K562 (cell line): ENCODE data around the gene TAMALIN. TPM values are rescaled to one million over a fixed set of nuclear protein-coding genes. Genes with fewer than 3 reads are reported as not detected.

Source experiments
- CBX5 ChIP-seq: IDR thresholded peaks from 2 replicates; pipeline ENCODE4 v1.6.1; 2014; ENCODE audit warnings: low read depth, borderline replicate concordance
- CREM ChIP-seq: IDR thresholded peaks from 2 replicates; pipeline ENCODE4 v1.6.1; 2014; ENCODE audit warnings: antibody characterized with exemption, low read depth
- DNMT1 ChIP-seq: fragments of 450-650 bp; IDR thresholded peaks from 2 replicates; pipeline ENCODE4 v1.6.1; 2016; ENCODE audit warnings: antibody characterized with exemption, mild to moderate bottlenecking
- E2F8 ChIP-seq: fragments of 450-650 bp; IDR thresholded peaks from 2 replicates; pipeline ENCODE4 v1.7.1; 2018; ENCODE audit warnings: mild to moderate bottlenecking, low read depth; ENCODE audit not compliant: partially characterized antibody
- EGR1 ChIP-seq: fragments of 450-650 bp; conservative IDR thresholded peaks from 2 replicates; pipeline ENCODE4 v1.6.1; 2017; ENCODE audit warnings: mild to moderate bottlenecking
- HOMEZ ChIP-seq: fragments of 250-450 bp; sonication (Bioruptor Pico); IDR thresholded peaks from 2 replicates; pipeline ENCODE4 v1.4.0; 2020; ENCODE audit warnings: mild to moderate bottlenecking, moderate library complexity
- JUNB ChIP-seq: fragments of 450-650 bp; formaldehyde crosslinking; conservative IDR thresholded peaks from 2 replicates; pipeline ENCODE4 v1.4.0; 2020; ENCODE audit warnings: mild to moderate bottlenecking
- KDM4B ChIP-seq, 2 experiments: fragments of 450-650 bp in 1 of 2; sonication (generic) in 1 of 2; IDR thresholded peaks; 2 replicates each; pipeline ENCODE4 v1.6.1; 2016 to 2017; ENCODE audit warnings: borderline replicate concordance in 2 of 2, antibody characterized with exemption in 1 of 2, low read depth in 1 of 2, mild to moderate bottlenecking in 1 of 2
- RAD51 ChIP-seq: fragments of 450-650 bp; IDR thresholded peaks from 2 replicates; pipeline ENCODE4 v1.7.1; 2016; ENCODE audit warnings: low read depth, mild to moderate bottlenecking, borderline replicate concordance
- RBM34 ChIP-seq: fragments of 200-400 bp; formaldehyde crosslinking; IDR thresholded peaks from 2 replicates; pipeline ENCODE4 v1.6.1; 2018; ENCODE audit warnings: low read length, borderline replicate concordance; ENCODE audit not compliant: insufficient read depth
- SETDB1 ChIP-seq: IDR thresholded peaks from one replicate; pipeline ENCODE4 v1.6.1; 2012; ENCODE audit warnings: low read length, control low read depth, inconsistent platforms
- SMAD1 ChIP-seq: fragments of 150-350 bp; IDR thresholded peaks from 2 replicates; pipeline ENCODE4 v1.6.1; 2014; ENCODE audit warnings: low read length, low read depth; ENCODE audit not compliant: partially characterized antibody
- ZNF121 ChIP-seq: sonication (generic); formaldehyde crosslinking; conservative IDR thresholded peaks from 2 replicates; pipeline ENCODE4 v1.8.0; 2022; ENCODE audit warnings: missing genetic modification reagents
- ZNF764 ChIP-seq: fragments of 250-450 bp; sonication (Bioruptor Pico); IDR thresholded peaks from 2 replicates; pipeline ENCODE4 v1.4.0; 2020; ENCODE audit warnings: low read depth, mild to moderate bottlenecking, moderate library complexity
- polyA plus RNA-seq, 8 experiments: library from polyadenylated mRNA; depleted of rRNA in 4 of 8; stranded (reverse) in 5 of 8; unstranded in 3 of 8; fragments of >200 nt; fragmentation: Nextera tagmentation in 2 of 8; fragmentation: Illumina TruSeq in 1 of 8; extraction: Ambion mirVana in 2 of 8; extraction: Trizol in 1 of 8; gene quantifications; 2 replicates each; pipeline versions ENCODE4 v1.2.1 to v1.2.3, GENCODE V29; 2011 to 2014; ENCODE audit warnings: inconsistent platforms in 1 of 8, missing spikeins in 1 of 8
- total RNA-seq, 7 experiments: library from RNA; depleted of rRNA in 6 of 7; stranded (reverse); fragments of >200 nt in 6 of 7; fragmentation: Illumina TruSeq in 2 of 7; extraction: Trizol in 2 of 7; gene quantifications; 2 replicates each; pipeline versions ENCODE4 v1.2.1 to v1.2.3, GENCODE V29; 2011 to 2021; ENCODE audit warnings: low replicate concordance in 1 of 7
- TF ChIP-seq, protein P1 (sequence below), 2 experiments: fragments of 450-650 bp in 1 of 2; sonication (generic) in 1 of 2; formaldehyde crosslinking in 1 of 2; IDR thresholded peaks; 2 replicates each; pipeline versions ENCODE4 v1.7.1 to v1.9.0; 2016 to 2022; ENCODE audit warnings: inconsistent platforms in 1 of 2, mild to moderate bottlenecking in 1 of 2, missing genetic modification reagents in 1 of 2

Gene TAMALIN
- total and polyA plus RNA-seq, 9 of the 15 experiments (the other 6 are each of a cell fraction or from before 2014, with no cell fraction given): 0.74 to 2.2 (median 1.5) TPM; not detected in 2

DNA sequence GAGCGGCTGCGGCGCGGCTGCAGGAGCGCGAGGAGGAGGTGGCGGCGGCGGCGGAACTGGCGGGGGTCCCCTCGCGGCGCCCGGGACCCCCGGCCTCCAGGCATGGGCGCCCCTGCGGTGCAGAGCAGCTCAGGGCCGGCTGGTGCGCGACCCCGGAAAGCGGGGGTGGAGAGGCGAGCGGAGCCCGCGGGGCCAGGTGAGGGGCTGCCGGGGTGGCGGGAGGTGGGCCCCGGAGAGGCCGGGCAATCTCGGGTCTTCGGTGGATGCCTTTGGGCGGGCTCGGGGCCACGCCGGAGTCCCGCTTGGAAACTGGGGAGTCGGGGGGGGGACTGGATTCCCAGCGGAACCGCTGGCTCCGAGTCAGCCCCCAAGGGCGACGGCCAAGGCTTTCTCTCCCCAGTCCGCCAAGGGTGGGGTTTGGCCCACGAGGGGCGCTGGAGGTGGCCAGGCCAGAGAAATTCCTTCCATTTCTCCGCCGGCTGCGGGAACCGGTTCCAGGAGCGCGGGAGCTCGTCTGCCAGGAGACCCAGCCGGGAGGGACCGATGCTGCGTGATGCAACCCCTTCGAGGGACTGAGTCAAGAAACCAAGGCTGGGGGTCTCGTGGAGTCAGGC is 30.6 kb downstream of the TAMALIN start (continued):
- no peak for TF ChIP-seq HOMEZ (CRISPR knock-in tag)
- TF ChIP-seq JUNB (CRISPR knock-in tag): no peak
- peak; percentile 8; the same call in 1 of the 2 replicates for TF ChIP-seq EGR1
- no peak for TF ChIP-seq CREM
- no peak for TF ChIP-seq SETDB1
- no peak for TF ChIP-seq DNMT1
- TF ChIP-seq CBX5: no peak
- no peak for TF ChIP-seq ZNF764 (CRISPR knock-in tag)
- no peak for TF ChIP-seq KDM4B (IDR thresholded peaks at IDR 0.05; ENCODE audit: borderline replicate concordance in 2 of 2, low read depth in 1 of 2)
- no peak for TF ChIP-seq RBM34
- TF ChIP-seq E2F8: no peak
- no peak for TF ChIP-seq SMAD1
- no peak for TF ChIP-seq ZNF121 (CRISPR knock-in tag)
- TF ChIP-seq RAD51: no peak
- TF ChIP-seq, protein P1, sequence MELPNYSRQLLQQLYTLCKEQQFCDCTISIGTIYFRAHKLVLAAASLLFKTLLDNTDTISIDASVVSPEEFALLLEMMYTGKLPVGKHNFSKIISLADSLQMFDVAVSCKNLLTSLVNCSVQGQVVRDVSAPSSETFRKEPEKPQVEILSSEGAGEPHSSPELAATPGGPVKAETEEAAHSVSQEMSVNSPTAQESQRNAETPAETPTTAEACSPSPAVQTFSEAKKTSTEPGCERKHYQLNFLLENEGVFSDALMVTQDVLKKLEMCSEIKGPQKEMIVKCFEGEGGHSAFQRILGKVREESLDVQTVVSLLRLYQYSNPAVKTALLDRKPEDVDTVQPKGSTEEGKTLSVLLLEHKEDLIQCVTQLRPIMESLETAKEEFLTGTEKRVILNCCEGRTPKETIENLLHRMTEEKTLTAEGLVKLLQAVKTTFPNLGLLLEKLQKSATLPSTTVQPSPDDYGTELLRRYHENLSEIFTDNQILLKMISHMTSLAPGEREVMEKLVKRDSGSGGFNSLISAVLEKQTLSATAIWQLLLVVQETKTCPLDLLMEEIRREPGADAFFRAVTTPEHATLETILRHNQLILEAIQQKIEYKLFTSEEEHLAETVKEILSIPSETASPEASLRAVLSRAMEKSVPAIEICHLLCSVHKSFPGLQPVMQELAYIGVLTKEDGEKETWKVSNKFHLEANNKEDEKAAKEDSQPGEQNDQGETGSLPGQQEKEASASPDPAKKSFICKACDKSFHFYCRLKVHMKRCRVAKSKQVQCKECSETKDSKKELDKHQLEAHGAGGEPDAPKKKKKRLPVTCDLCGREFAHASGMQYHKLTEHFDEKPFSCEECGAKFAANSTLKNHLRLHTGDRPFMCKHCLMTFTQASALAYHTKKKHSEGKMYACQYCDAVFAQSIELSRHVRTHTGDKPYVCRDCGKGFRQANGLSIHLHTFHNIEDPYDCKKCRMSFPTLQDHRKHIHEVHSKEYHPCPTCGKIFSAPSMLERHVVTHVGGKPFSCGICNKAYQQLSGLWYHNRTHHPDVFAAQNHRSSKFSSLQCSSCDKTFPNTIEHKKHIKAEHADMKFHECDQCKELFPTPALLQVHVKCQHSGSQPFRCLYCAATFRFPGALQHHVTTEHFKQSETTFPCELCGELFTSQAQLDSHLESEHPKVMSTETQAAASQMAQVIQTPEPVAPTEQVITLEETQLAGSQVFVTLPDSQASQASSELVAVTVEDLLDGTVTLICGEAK (IDR thresholded peaks at IDR 0.05): no peak
- TF ChIP-seq, protein P1 (CRISPR knock-in tag; IDR thresholded peaks at IDR 0.05): no peak
